Mesenchymal stem cell (in vitro differentiated cells and primary cell): ENCODE data around the gene COL28A1.
"Not testable (repeated sequence)": the region's sequence is repeated elsewhere in the genome, so short reads cannot be mapped to it uniquely, and the experiment has no call there.

Source experiments
- DNase-seq: peaks from one replicate; pipeline ENCODE4 v3.0.0-alpha.2; 2013
- H2AFZ ChIP-seq: one replicate; pipeline ENCODE4 v1.6.1; 2013; ENCODE audit warnings: low read depth, mild to moderate bottlenecking, control low read depth, inconsistent platforms, low read length, moderate library complexity
- H2AK5ac ChIP-seq: 2 replicates; pipeline ENCODE4 v1.6.1; 2013; ENCODE audit warnings: low read length, moderate library complexity, mild to moderate bottlenecking, inconsistent platforms; ENCODE audit not compliant: severe bottlenecking
- H2BK120ac ChIP-seq: one replicate; pipeline ENCODE4 v1.6.1; 2013; ENCODE audit warnings: low read depth, mild to moderate bottlenecking, inconsistent platforms, low read length, moderate library complexity
- H2BK12ac ChIP-seq, 2 experiments: one replicate each; pipeline ENCODE4 v1.6.1; 2013; ENCODE audit warnings: inconsistent platforms in 2 of 2, low read length in 2 of 2, mild to moderate bottlenecking in 2 of 2, moderate library complexity in 2 of 2, control low read depth in 1 of 2
- H2BK15ac ChIP-seq: one replicate; pipeline ENCODE4 v1.6.1; 2013; ENCODE audit warnings: mild to moderate bottlenecking, low read depth, inconsistent platforms; ENCODE audit not compliant: poor library complexity, severe bottlenecking
- H2BK5ac ChIP-seq: 2 replicates; pipeline ENCODE4 v1.6.1; 2013; ENCODE audit warnings: low read depth, mild to moderate bottlenecking, low read length, control low read depth, inconsistent platforms; ENCODE audit not compliant: poor library complexity, severe bottlenecking
- H3K14ac ChIP-seq, 2 experiments: one replicate each; pipeline ENCODE4 v1.6.1; 2013; ENCODE audit warnings: inconsistent platforms in 2 of 2, low read length in 2 of 2, control low read depth in 1 of 2, mild to moderate bottlenecking in 1 of 2, moderate library complexity in 1 of 2
- H3K18ac ChIP-seq, 2 experiments: one replicate each; pipeline ENCODE4 v1.6.1; 2013; ENCODE audit warnings: inconsistent platforms in 2 of 2, low read length in 2 of 2, control low read depth in 1 of 2, low read depth in 1 of 2, mild to moderate bottlenecking in 1 of 2
- H3K23ac ChIP-seq, 2 experiments: one replicate each; pipeline ENCODE4 v1.6.1; 2013; ENCODE audit warnings: inconsistent platforms in 2 of 2, low read length in 2 of 2, mild to moderate bottlenecking in 2 of 2, moderate library complexity in 2 of 2, control low read depth in 1 of 2
- H3K27ac ChIP-seq: 2 replicates; pipeline ENCODE4 v1.5.1; 2013; ENCODE audit warnings: mild to moderate bottlenecking, moderate library complexity, low read length, control low read depth, inconsistent platforms; ENCODE audit not compliant: poor library complexity, severe bottlenecking
- H3K27me3 ChIP-seq, 2 experiments: 2 replicates each; pipeline versions ENCODE4 v1.6.1 to v1.7.0; 2013; ENCODE audit warnings: low read length in 2 of 2, mild to moderate bottlenecking in 2 of 2, moderate library complexity in 2 of 2, control low read depth in 1 of 2, inconsistent platforms in 1 of 2; ENCODE audit not compliant: control insufficient read depth in 1 of 2, insufficient read depth in 1 of 2
- H3K36me3 ChIP-seq, 2 experiments: 2 replicates each; pipeline versions ENCODE4 v1.6.1 to v1.7.0; 2013; ENCODE audit warnings: low read length in 2 of 2, control low read depth in 1 of 2, inconsistent platforms in 1 of 2, low read depth in 1 of 2, mild to moderate bottlenecking in 1 of 2; ENCODE audit not compliant: insufficient read depth in 2 of 2, control insufficient read depth in 1 of 2
- H3K4ac ChIP-seq, 2 experiments: one replicate each; pipeline ENCODE4 v1.6.1; 2013; ENCODE audit warnings: inconsistent platforms in 2 of 2, low read length in 2 of 2, mild to moderate bottlenecking in 2 of 2, moderate library complexity in 2 of 2, control low read depth in 1 of 2, low read depth in 1 of 2
- H3K4me1 ChIP-seq: 2 replicates; pipeline ENCODE4 v1.6.1; 2013; ENCODE audit warnings: low read depth, low read length, control low read depth; ENCODE audit not compliant: control insufficient read depth, insufficient read depth
- H3K4me2 ChIP-seq: 2 replicates; pipeline ENCODE4 v1.6.1; 2013; ENCODE audit warnings: low read length, mild to moderate bottlenecking, inconsistent platforms; ENCODE audit not compliant: poor library complexity, severe bottlenecking
- H3K4me3 ChIP-seq, 2 experiments: 2 replicates each; pipeline versions ENCODE4 v1.5.1 to v1.7.0; 2013; ENCODE audit warnings: low read length in 2 of 2, mild to moderate bottlenecking in 2 of 2, control low read depth in 1 of 2, low read depth in 1 of 2; ENCODE audit not compliant: insufficient read depth in 1 of 2
- H3K79me1 ChIP-seq: replicated peaks from 2 replicates; pipeline ENCODE4 v1.6.1; 2013; ENCODE audit warnings: mild to moderate bottlenecking, control low read depth, low read length, inconsistent platforms; ENCODE audit not compliant: poor library complexity, severe bottlenecking
- H3K9ac ChIP-seq: 2 replicates; pipeline ENCODE4 v1.7.0; 2013; ENCODE audit warnings: mild to moderate bottlenecking, low read length, moderate library complexity
- H3K9me3 ChIP-seq: 2 replicates; pipeline ENCODE4 v1.7.0; 2013; ENCODE audit warnings: mild to moderate bottlenecking, low read length; ENCODE audit not compliant: control insufficient read depth
- H4K8ac ChIP-seq: one replicate; pipeline ENCODE4 v1.6.1; 2013; ENCODE audit warnings: inconsistent platforms, mild to moderate bottlenecking, low read length, moderate library complexity
- H4K91ac ChIP-seq: one replicate; pipeline ENCODE4 v1.6.1; 2013; ENCODE audit warnings: mild to moderate bottlenecking, low read length, inconsistent platforms
- WGBS: methylation state at CpG from one replicate; pipeline ENCODE4 v1.1.7; 2013; ENCODE audit warnings: mixed read lengths; 5-methylcytosine and 5-hydroxymethylcytosine counted together

The COL28A1 gene

DNA sequence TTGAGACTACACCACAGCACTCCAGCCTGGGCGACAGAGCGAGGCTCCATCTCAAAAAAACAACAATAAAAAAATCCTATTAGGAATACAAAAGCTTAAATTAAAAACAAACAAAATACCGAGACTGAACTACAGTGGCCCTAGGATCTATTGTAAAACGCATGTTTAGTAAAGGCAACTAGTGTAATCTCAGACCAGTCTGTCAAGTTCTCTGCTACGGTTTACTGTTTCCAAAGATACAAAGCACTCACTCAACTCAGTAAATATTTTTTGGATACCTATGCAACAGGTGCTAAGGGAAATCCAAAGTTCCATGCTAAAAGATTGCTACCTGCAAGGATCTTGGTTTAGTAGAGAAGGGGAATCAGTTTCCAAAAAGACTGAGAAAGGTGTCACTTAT is 27.6 kb upstream of the COL28A1 start:
- Histone ChIP-seq H3K4ac (no peak overlapping the region), H2AK5ac (no peak overlapping the region), H3K9ac (no peak overlapping the region), H3K14ac (no peak overlapping the region), H3K4me2 (no peak overlapping the region), H2BK15ac (no peak overlapping the region), H3K79me1 (peaks cover 5% of the 10 kb centered on the region), H2AFZ (no peak overlapping the region), H3K27me3 (no peaks in the 10 kb centered on the region), H3K23ac (no peak overlapping the region), H2BK5ac (no peak overlapping the region), H3K36me3 (no peaks in the 10 kb centered on the region), H3K18ac (no peak overlapping the region), H4K91ac (no peak overlapping the region), H2BK120ac (no peak overlapping the region), H3K9me3 (peaks cover 11% of the 10 kb centered on the region), H3K27ac (no peak overlapping the region), H2BK12ac (no peak overlapping the region), H4K8ac (no peak overlapping the region), H3K4me3 (no peak overlapping the region), H3K4me1 (peaks cover 9% of the 10 kb centered on the region)
- DNase-seq: no peak
- WGBS: 97% methylated on average over 5 of the region's 5 CpGs

DNA sequence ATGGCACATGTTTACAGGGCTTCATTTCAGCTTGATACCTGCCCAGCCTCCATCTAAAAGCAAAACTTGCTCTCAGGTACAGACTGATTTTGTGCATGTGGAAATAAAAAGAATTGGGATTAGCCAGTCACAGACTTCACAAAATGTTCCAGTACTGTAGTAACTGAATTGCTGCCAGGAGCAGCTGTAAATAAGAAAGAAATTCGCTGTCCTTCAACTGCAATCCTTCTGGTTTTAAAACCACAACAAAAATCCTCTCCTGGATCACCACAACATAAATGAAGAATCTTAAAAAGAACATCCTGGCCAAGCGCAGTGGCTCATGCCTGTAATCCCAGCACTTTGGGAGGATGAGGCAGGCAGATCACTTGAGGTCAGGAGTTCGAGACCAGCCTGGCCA is 27.1 kb upstream of the COL28A1 start:
- DNase-seq: no peak
- Histone ChIP-seq H3K14ac (no peak overlapping the region), H4K8ac (no peak overlapping the region), H4K91ac (no peak overlapping the region), H3K36me3 (no peaks in the 10 kb centered on the region), H3K4me2 (no peak overlapping the region), H3K27ac (no peak overlapping the region), H2BK15ac (no peak overlapping the region), H2BK120ac (no peak overlapping the region), H3K9me3 (peaks cover 12% of the 10 kb centered on the region), H3K79me1 (peaks cover 5% of the 10 kb centered on the region), H3K23ac (no peak overlapping the region), H2BK12ac (no peak overlapping the region), H3K9ac (no peak overlapping the region), H3K4me1 (peaks cover 9% of the 10 kb centered on the region), H3K4me3 (no peak overlapping the region), H2BK5ac (no peak overlapping the region), H3K4ac (no peak overlapping the region), H2AK5ac (no peak overlapping the region), H2AFZ (no peak overlapping the region), H3K27me3 (no peaks in the 10 kb centered on the region), H3K18ac (no peak overlapping the region)
- WGBS: 81% methylated on average over 3 of the region's 3 CpGs

- H2AK5ac ChIP-seq, H3K4me3 ChIP-seq, H3K36me3 ChIP-seq, DNase-seq, H2BK15ac ChIP-seq, H2BK120ac ChIP-seq, H3K4me2 ChIP-seq, H3K23ac ChIP-seq, H3K79me1 ChIP-seq, H2BK12ac ChIP-seq, H3K27ac ChIP-seq, H3K18ac ChIP-seq, H4K91ac ChIP-seq, H3K4ac ChIP-seq, H3K9ac ChIP-seq, H3K14ac ChIP-seq, H2AFZ ChIP-seq, H4K8ac ChIP-seq, H3K4me1 ChIP-seq, H3K27me3 ChIP-seq, H2BK5ac ChIP-seq: not testable (repeated sequence)
- 94% methylated on average over 5 of the region's 5 CpGs for WGBS
- H3K9me3 ChIP-seq: peaks cover 12% of the 10 kb centered on the region
These were observed 25.9 kb upstream of the COL28A1 start for GRCh38 chr7:7561591-7561990.

- Histone ChIP-seq H3K36me3 (peaks cover 0 to 6% of the 10 kb centered on the region in 2 experiments), H3K4ac (no peak overlapping the region), H3K27ac (no peak overlapping the region), H3K27me3 (no peaks in the 10 kb centered on the region), H3K9ac (no peak overlapping the region), H3K23ac (no peak overlapping the region), H3K4me3 (peak overlapping the region in 1 of 2 experiments; percentile 4), H2AFZ (no peak overlapping the region), H3K4me1 (no peaks in the 10 kb centered on the region), H3K18ac (no peak overlapping the region), H2BK15ac (no peak overlapping the region), H2BK12ac (no peak overlapping the region), H3K14ac (no peak overlapping the region), H2BK5ac (no peak overlapping the region), H3K9me3 (peaks cover 12% of the 10 kb centered on the region), H2AK5ac (no peak overlapping the region), H3K79me1 (peaks cover 5% of the 10 kb centered on the region), H3K4me2 (no peak overlapping the region), H2BK120ac (no peak overlapping the region), H4K8ac (no peak overlapping the region), H4K91ac (no peak overlapping the region)
- 89% methylated on average over 5 of the region's 5 CpGs for WGBS
- no peak for DNase-seq
These were observed 21.6 kb upstream of the COL28A1 start for GRCh38 chr7:7557252-7557651.
